Stimulated activated CD4-positive, alpha-beta T cell treated with anti-CD3 and anti-CD28 coated beads, TNF-alpha, amount 100 ng/mL, for 4 hours (primary cell): Measurements from ENCODE around the gene CDC37.
"Not testable (repeated sequence)": the region's sequence is repeated elsewhere in the genome, so short reads cannot be mapped to it uniquely, and the experiment has no call there.

ENCODE experiments used
- DNase-seq, 3 experiments: peaks; one replicate each; pipeline ENCODE4 v3.0.0-alpha.2; 2020; ENCODE audit warnings: low read depth in 3 of 3

The CDC37 gene

GRCh38 chr19:10419646-10420443 lies 16.5 kb upstream of the CDC37 start:
- DNase-seq = no peak

- peak in 1 of 3 experiments; percentile 55 for DNase-seq
Measured at GRCh38 chr19:10419200-10419645, 15.9 kb upstream of the CDC37 start.

- DNase-seq = no peak
Measured at GRCh38 chr19:10418485-10419199, 15.3 kb upstream of the CDC37 start.

GRCh38 chr19:10418235-10418484 lies 14.8 kb upstream of the CDC37 start:
- no peak for DNase-seq

- no peak for DNase-seq
Measured at GRCh38 chr19:10417541-10418234, 14.3 kb upstream of the CDC37 start.

- DNase-seq = peak; percentile 85 to 93 (median 87)
Measured at GRCh38 chr19:10416380-10417257, 13.3 kb upstream of the CDC37 start.

- DNase-seq = no peak
Measured at GRCh38 chr19:10416083-10416379, 12.7 kb upstream of the CDC37 start.

GRCh38 chr19:10412257-10412977 lies 9.1 kb upstream of the CDC37 start:
- DNase-seq = no peak

GRCh38 chr19:10411224-10411623 lies 7.9 kb upstream of the CDC37 start:
- not testable (repeated sequence) for DNase-seq

GRCh38 chr19:10408511-10409283 lies 5.4 kb upstream of the CDC37 start:
- peak in 1 of 3 experiments; percentile 40 for DNase-seq

GRCh38 chr19:10407096-10407495 lies 3.8 kb upstream of the CDC37 start:
- no peak for DNase-seq

GRCh38 chr19:10406191-10406590 lies 2.8 kb upstream of the CDC37 start:
- no peak for DNase-seq

GRCh38 chr19:10404888-10405820 lies 1.8 kb upstream of the CDC37 start:
- no peak for DNase-seq

- DNase-seq = no peak
Measured at GRCh38 chr19:10402441-10403038, 802 bp downstream of the CDC37 start.

GRCh38 chr19:10399878-10400277 lies 3.5 kb downstream of the CDC37 start:
- no peak for DNase-seq

GRCh38 chr19:10399340-10399739 lies 4.0 kb downstream of the CDC37 start:
- not testable (repeated sequence) for DNase-seq

- no peak for DNase-seq
Measured at GRCh38 chr19:10398819-10399218, 4.5 kb downstream of the CDC37 start.

- no peak for DNase-seq
Measured at GRCh38 chr19:10395917-10396316, 7.4 kb downstream of the CDC37 start.

- DNase-seq = no peak
Measured at GRCh38 chr19:10395436-10395835, 7.9 kb downstream of the CDC37 start.
